Superior temporal gyrus (tissue), 1 donor: ENCODE data around the gene SALL1.
A peak's percentile ranks its signal among the peaks of the same experiment; 100 is the strongest.

ENCODE experiments used
- DNase-seq: peaks from one replicate; pipeline ENCODE4 v3.0.0-alpha.2; 2016; ENCODE audit errors: extremely low spot score

Gene SALL1

DNA sequence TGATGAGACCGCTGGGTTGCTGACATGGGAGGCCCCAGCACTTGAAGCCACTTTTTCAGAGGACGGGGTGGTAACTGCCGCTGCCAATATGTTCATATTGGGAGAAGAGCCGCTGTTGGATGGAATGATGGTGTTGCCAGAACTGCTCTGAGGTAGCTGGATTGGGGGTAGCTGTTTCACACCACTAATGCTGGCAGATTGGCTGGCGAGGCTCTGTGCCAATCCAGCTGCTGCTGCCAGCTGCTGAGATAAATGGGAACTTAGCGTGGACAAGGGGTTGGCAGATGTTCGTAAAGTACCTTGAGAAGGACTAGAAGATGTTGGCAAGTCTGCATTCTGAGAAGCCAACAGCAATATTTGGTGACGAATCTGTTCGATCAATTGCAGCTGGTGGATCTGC is 10.0 kb downstream of the SALL1 start:
- DNase-seq, result no peak

GRCh38 chr16:51140112-51140511 is 11.0 kb downstream of the SALL1 start:
- DNase-seq, result no peak

GRCh38 chr16:51139568-51139967 is 11.5 kb downstream of the SALL1 start:
- no peak for DNase-seq

DNA sequence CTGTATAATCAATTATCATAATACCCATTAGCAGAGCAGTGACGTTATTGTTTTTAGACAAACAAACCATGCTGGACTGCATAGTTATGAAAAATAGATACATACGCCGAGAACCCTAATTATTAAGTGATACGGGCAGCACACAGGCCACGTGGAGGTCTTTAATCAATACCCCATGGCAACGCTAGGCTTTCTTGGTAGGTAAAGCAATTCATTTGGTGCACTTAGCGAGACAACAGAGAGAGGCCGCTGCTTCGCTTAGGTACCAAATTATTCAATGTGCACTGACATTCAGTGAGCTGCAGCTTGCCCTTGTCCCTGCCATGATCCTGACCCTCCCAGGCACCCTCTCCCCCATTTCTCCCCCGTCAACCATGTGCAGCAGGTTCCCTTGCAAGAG is 12.9 kb downstream of the SALL1 start:
- no peak for DNase-seq

DNA sequence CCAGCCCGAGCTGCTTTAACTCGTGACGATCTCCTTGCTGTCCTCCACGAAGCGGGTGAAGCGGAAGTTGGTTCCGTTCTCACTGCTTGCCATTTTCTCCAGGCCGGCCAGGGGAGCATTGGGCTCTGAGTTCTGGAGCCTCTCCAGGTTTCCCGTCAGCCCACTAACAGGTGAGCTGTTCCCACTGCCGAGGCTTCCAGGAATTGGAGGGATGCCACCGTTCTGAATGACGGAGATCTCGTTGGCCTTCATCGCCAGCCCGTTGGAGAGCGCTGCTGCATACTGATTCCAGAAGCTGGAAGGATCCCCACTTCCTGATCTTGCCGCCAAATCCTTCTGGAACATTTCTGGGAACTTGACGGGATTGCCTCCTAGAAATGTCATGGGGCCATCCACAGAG is 14.0 kb downstream of the SALL1 start:
- DNase-seq, result no peak

DNA sequence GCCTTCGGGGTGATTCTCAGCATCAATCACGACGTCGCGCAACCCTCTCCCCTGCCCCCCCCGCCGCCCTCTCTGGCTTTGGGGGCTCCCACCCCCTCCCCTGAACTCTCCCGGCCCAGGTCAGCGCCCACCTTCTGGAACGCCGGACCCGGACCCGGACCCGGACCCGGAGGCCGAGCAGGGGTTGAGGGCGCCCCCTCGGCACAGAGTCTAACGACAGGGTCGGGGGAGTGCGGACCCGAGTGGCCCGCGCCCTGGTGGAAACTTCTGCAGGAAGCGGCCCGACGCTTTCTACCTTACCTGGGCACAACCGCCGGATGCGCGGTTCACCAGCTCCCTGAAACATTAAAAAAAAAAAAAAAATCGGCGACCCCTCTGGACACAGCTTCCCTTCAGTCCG is 16.2 kb downstream of the SALL1 start:
- DNase-seq, result no peak

GRCh38 chr16:51134269-51134812 is 16.7 kb downstream of the SALL1 start:
- DNase-seq, result no peak

GRCh38 chr16:51133688-51134087 is 17.4 kb downstream of the SALL1 start:
- no peak for DNase-seq

DNA sequence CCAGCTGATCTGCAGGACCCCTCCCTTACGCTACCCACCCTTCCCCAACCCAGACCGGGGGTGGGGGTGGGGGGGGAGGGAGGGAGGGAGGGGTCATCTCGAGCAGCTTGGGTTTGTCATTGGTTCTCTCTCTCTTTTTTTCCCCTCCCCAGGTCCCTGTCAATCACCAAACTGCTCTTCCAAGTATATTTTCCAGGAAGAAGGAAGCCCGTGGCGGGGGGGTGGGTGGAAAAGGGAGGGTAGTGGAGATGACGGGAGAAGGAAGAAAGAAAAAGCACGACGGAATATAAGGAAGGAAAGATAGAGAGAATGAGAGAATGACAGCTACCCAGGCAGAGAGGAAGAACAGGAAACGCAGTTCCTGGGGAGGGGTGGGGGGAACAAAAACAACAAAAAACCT is 17.9 kb downstream of the SALL1 start:
- DNase-seq, result no peak

DNA sequence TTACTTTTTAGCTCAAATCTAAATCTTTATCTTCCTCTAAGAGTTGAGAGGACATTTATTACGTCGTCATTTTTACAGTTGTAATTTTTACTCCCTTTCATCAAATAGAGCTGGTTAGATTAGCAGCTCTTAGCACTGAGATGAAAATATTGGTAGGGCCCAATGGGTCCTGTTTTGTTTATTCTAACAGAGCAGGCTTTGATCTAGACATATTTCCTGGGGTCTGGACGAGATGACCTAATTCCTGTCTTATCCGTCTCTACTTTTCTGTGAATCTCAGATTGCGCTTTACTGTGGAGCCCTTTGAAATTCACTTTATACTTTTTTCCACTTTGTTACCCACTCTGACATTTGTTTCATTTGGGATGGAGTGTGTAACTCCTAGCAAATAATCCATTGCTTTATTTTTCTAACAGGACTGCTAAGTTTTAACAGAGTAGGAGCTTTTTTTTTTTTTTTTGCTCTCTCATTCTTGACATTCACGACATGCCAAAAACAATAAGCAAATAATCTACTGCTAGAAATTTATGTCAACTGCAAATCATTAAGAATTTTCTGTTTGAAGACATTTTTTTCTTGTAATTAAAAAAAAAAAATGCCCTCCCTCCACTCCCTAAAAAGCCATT is 18.5 kb downstream of the SALL1 start:
- DNase-seq, result no peak

- no peak for DNase-seq
Observed at GRCh38 chr16:51131619-51132018, 19.5 kb downstream of the SALL1 start.

GRCh38 chr16:51129105-51129504 is 22.0 kb downstream of the SALL1 start:
- DNase-seq, result no peak

GRCh38 chr16:51125992-51126391 is 25.1 kb downstream of the SALL1 start:
- no peak for DNase-seq

DNA sequence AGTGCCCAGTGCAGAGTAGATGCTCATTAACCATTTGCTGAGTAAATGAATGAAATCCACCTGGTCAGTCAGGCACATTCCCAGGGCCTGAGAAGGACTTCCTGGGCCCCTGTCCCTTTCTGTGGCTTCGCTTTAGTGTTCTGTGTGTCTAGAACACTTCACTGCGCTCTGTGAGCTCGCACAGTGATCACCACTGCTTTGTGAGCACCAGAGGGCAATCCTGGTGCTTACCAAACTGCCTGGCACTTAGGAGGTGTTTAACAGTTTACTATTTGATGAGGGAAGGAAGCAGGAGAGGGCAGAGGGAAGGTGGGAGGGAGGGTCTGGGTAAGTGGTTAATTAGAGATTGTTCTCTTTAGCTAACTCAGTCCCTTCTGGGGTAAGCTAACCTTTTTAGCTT is 26.2 kb downstream of the SALL1 start:
- DNase-seq, result no peak

- DNase-seq, result no peak
Observed at GRCh38 chr16:51121850-51122249, 29.2 kb downstream of the SALL1 start.

DNA sequence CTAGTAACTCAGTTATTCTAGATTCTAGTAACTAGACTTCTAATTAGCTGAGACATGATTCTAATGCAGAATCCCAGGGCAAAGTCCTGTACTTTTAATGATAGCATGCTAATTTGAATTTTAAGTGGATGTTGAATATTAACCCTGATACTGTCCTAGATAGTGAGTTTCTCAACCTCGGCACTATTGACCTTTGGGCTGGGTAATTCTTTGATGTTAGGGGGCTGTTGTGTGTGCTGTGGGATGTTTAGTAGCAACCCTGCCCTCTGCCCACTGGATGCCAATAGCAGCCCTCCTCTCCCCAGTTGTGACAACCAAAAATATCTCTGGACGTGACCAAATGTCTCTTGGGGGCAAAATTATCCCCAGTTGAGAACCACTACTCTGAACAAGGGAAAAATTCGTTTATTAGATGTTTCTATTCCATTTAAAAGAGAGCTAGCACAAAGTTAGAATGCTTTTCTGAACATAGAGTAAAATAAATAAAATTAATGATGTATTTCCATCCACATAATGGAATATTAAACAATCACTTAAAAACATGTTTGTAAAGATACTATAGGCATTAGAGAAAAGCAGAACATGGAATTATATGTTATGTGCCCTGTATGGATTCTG is 30.2 kb downstream of the SALL1 start:
- no peak for DNase-seq

GRCh38 chr16:51119973-51120729 is 30.9 kb downstream of the SALL1 start:
- no peak for DNase-seq

DNA sequence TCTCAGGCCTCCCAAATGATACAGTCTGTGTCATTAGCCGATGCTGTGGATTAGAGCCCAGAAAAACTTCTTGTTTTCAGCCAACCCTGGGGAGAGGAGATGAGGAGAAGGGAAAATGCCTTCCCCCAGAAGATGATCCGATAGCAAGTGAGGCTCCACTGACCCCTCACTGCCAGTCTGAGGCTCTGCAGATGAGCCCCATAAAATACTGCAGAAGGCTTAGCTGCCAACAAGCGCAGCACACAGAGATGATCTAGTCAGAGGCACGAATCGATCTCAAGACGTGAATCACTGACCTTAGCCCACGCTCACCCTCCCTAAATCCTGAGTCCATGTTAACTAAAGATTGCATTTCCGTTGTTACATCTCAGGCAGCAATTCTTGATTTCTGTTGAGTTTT is 31.5 kb downstream of the SALL1 start:
- peak; percentile 50 for DNase-seq

- no peak for DNase-seq
Observed at GRCh38 chr16:51116353-51116752, 34.7 kb downstream of the SALL1 start.

GRCh38 chr16:51114382-51114781 is 36.7 kb downstream of the SALL1 start:
- DNase-seq, result no peak

GRCh38 chr16:51113236-51114125 is 37.6 kb downstream of the SALL1 start:
- DNase-seq, result no peak

DNA sequence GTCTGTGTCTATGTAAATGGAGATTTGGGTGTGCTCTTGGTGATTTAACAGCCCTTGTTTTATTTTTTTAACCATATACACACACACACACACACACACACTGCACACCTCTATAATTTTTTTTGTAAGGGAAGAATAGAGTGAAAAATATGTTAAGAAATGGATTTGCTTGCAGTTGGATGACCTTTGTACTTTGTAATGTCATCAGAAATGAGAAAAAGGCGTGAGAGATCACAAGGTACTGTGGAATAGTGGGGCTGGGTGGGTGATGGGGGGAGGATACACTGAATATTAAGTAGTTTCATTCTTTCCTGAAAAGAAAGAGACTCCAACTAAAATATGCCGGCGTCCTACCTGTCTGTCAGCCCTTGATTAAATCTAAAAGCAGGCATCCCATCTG is 38.7 kb downstream of the SALL1 start:
- DNase-seq, result no peak
